Measurements from ENCODE around the gene RHNO1. TPM values are rescaled to one million over a fixed set of nuclear protein-coding genes. Genes with fewer than 3 reads are reported as not detected.

Gene RHNO1
- total and polyA plus RNA-seq, 2 experiments from 2014 or later: 29.1 to 29.8 TPM

- DNase-seq (ENCODE audit: low spot score): no peak
- Histone ChIP-seq H3K79me2 (no peaks in the 10 kb centered on the region), H3K9me2 (replicated peaks; ENCODE audit: insufficient read depth) (no peaks in the 10 kb centered on the region), H3K36me3 (replicated peaks; ENCODE audit: insufficient read depth, low read depth) (no peaks in the 10 kb centered on the region), H3K4me3 (no peak overlapping the region), H2AFZ (no peak overlapping the region), H3K27me3 (no peaks in the 10 kb centered on the region), H3K9me3 (ENCODE audit: low read depth) (no peaks in the 10 kb centered on the region), H4K20me1 (ENCODE audit: insufficient read depth, poor library complexity, severe bottlenecking) (no peaks in the 10 kb centered on the region), H3K27ac (no peak overlapping the region), H3K4me1 (ENCODE audit: insufficient read depth) (peaks cover 8% of the 10 kb centered on the region), H3K4me2 (no peak overlapping the region)
- WGBS (ENCODE audit: low lambda C conversion rate, missing lambda C conversion rate): 84% methylated on average over 8 of the region's 8 CpGs
- TF ChIP-seq EZH2 (IDR thresholded peaks at IDR 0.05; ENCODE audit: borderline replicate concordance): no peak
- TF ChIP-seq CTCF (IDR thresholded peaks at IDR 0.05; ENCODE audit: poor library complexity): no peak
- no peak for TF ChIP-seq EZH2phosphoT487 (IDR thresholded peaks at IDR 0.05; ENCODE audit: low read depth, severe bottlenecking, unreplicated experiment)
Observed at GRCh38 chr12:2836574-2836973, 40.4 kb upstream of the RHNO1 start.

- no peak overlapping the region for H3K4me3 ChIP-seq
- no peaks in the 10 kb centered on the region for H3K27me3 ChIP-seq
- no peak for DNase-seq (ENCODE audit: low spot score)
- H3K4me2 ChIP-seq: no peak overlapping the region
- no peak overlapping the region for H2AFZ ChIP-seq
- TF ChIP-seq EZH2 (IDR thresholded peaks at IDR 0.05; ENCODE audit: borderline replicate concordance): no peak
- TF ChIP-seq EZH2phosphoT487 (IDR thresholded peaks at IDR 0.05; ENCODE audit: low read depth, severe bottlenecking, unreplicated experiment): no peak
- no peak for TF ChIP-seq CTCF (IDR thresholded peaks at IDR 0.05; ENCODE audit: poor library complexity)
- peaks cover under 1% of the 10 kb centered on the region for H3K4me1 ChIP-seq (ENCODE audit: insufficient read depth)
- no peaks in the 10 kb centered on the region for H3K79me2 ChIP-seq
- H3K9me2 ChIP-seq (replicated peaks; ENCODE audit: insufficient read depth): no peaks in the 10 kb centered on the region
- no peaks in the 10 kb centered on the region for H3K9me3 ChIP-seq (ENCODE audit: low read depth)
- H4K20me1 ChIP-seq (ENCODE audit: insufficient read depth, poor library complexity, severe bottlenecking): no peaks in the 10 kb centered on the region
- no peak overlapping the region for H3K27ac ChIP-seq
- no peaks in the 10 kb centered on the region for H3K36me3 ChIP-seq (replicated peaks; ENCODE audit: insufficient read depth, low read depth)
- 72% methylated on average over 9 of the region's 9 CpGs for WGBS (ENCODE audit: low lambda C conversion rate, missing lambda C conversion rate)
Observed at GRCh38 chr12:2841056-2841650, 35.9 kb upstream of the RHNO1 start.

- H3K79me2 ChIP-seq: no peaks in the 10 kb centered on the region
- H4K20me1 ChIP-seq (ENCODE audit: insufficient read depth, poor library complexity, severe bottlenecking): no peaks in the 10 kb centered on the region
- WGBS (ENCODE audit: low lambda C conversion rate, missing lambda C conversion rate): 90% methylated on average over 5 of the region's 5 CpGs
- H3K9me3 ChIP-seq (ENCODE audit: low read depth): no peaks in the 10 kb centered on the region
- H3K36me3 ChIP-seq (replicated peaks; ENCODE audit: insufficient read depth, low read depth): no peaks in the 10 kb centered on the region
- H2AFZ ChIP-seq: no peak overlapping the region
- no peaks in the 10 kb centered on the region for H3K9me2 ChIP-seq (replicated peaks; ENCODE audit: insufficient read depth)
- H3K4me3 ChIP-seq: no peak overlapping the region
- no peak overlapping the region for H3K27ac ChIP-seq
- no peak overlapping the region for H3K4me2 ChIP-seq
- TF ChIP-seq EZH2phosphoT487 (IDR thresholded peaks at IDR 0.05; ENCODE audit: low read depth, severe bottlenecking, unreplicated experiment): no peak
- no peak for TF ChIP-seq EZH2 (IDR thresholded peaks at IDR 0.05; ENCODE audit: borderline replicate concordance)
- no peak for TF ChIP-seq CTCF (IDR thresholded peaks at IDR 0.05; ENCODE audit: poor library complexity)
- peaks cover 4% of the 10 kb centered on the region for H3K4me1 ChIP-seq (ENCODE audit: insufficient read depth)
- no peaks in the 10 kb centered on the region for H3K27me3 ChIP-seq
- no peak for DNase-seq (ENCODE audit: low spot score)
Observed at GRCh38 chr12:2842948-2843347, 34.1 kb upstream of the RHNO1 start.
